Kasumi-1 (cell line): Measurements from ENCODE around the gene APOF.
"Not testable (repeated sequence)": the region's sequence is repeated elsewhere in the genome, so short reads cannot be mapped to it uniquely, and the experiment has no call there.

Experiments
- DNase-seq, 2 experiments: peaks; one replicate each; lab custom pipeline; 2025; lab: John Stamatoyannopoulos, UW

The APOF gene

DNA sequence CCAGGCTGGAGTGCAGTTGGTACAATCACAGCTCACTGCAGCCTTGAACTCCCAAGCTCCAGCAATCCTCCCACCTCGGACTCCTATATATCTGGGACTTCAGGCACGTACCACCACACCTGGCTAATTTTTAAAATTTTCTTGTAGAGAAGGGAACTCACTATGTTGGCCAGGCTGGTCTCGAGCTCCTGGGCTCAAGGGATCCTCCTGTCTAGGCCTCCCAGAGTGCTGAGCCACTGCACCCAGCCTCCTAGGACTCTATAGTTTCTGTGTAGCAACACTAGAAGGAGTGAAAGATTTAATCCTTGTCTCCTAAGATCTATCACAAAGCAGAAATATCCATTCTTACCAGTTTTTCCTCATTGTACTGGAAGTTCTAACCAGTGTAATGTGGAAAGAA, 4.3 kb upstream of the APOF start:
- no peak for DNase-seq

DNA sequence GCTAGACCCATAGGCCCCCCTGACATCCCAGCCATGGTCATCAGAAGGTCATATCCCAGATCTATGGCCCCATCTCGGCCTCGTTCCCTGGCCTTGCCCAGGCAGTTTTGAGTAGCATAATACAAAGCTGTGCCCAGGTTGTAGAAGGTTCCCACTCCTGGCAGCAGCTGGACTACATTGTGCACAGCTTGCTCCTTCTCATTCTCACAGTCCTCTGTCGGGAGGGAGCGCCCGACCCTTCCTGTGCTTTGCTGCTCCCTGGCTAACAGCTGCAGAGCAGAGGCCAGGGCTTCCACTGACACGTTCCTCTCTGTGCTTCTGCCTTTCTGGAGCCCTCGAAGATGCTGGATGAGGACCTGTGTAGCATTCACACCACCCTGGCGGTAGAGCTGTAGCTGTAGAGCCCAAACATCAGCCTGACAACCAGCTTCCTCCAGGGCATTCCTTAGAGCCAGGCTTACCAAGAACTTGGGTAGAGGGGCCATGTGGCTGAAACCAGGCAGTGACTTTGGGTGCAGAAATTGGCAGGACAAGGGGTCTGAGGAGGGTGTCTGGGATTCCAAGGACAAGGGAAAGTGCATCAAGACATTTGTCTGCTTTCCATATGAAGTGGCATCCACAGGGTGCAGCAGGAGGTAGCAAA, 1.0 kb downstream of the APOF start:
- DNase-seq, result no peak

DNA sequence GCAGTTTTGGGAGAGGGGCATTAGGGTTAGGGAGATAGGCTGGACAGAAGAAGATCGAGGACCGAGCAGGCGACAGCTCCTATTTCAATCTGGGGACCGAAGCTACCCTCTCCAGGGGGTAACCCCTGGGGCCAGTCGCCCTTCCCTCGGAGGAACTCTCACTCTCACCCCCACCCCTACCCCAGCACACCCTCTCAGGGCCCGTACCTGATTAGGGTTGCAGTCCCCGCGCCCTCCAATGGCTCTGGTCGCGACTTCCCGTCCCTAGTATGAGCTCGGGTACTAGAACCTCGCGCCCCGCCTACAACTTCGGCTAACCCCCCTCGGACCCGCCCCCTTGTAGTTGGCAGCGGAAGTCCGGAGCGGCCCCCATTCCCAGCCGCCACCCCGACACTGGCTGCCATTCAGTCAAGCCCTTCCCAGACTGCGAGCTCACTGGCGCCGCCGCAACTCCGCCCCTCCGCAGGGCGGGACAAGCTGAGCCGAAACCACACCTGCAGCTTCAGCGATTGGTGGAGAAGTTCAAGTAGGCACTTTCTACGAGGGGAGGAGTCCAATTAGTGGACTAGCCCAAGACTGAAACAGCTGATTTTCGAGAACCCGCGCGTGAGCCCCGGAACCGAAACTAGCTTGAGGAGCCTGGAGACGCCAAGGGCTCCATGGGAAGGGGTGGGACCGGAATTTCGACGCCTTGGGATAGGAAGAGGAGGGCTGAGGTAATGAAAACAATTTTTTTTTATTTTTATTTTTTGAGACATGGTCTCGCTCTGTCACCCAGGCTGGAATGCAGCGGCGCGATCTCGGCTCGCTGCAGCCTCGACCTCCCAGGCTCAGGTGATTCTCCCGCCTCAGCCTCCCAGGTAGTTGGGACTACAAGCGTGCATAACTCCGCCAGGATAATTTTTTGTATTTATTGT, 2.5 kb downstream of the APOF start, which contains the start of gene STAT2:
Gene STAT2, minus strand, starts transcription at position 257 of the 917 bp plus-strand sequence. CDS start 3,536 bp downstream, outside the sequence.
- peak; percentile 100 for DNase-seq

DNA sequence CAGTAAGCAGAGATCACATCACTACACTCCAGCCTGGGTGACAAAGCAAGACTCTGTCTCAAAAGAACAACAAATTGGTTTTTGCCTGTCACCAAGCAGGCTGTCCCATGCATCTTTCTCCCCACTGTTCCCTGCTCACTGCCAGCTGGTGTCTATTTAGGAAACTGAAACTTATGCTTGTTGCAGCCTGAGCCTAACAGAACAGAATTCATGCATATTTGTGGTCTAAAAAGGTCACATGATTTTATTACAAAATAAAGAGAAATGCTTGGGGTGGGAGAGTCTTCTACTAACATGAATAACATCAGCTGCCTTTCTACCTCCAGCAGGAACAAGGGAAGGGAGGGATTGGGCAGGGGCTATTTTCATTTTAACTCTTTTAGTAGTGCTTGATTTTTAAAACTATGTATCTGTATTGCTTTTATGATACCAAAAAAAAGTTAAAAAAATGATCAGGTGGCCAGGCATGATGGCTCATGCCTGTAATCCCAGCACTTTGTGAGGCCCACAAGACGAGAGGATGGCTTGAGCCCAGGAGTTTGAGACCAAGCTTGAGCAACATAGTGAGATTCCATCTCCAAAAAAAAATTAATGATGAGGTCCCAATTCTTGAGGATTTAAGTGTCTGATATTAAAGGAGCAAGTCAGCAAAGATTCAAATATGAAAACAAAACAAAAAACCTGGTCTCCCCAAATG, 3.7 kb downstream of the APOF start:
- DNase-seq, result peak; percentile 45 to 54

DNA sequence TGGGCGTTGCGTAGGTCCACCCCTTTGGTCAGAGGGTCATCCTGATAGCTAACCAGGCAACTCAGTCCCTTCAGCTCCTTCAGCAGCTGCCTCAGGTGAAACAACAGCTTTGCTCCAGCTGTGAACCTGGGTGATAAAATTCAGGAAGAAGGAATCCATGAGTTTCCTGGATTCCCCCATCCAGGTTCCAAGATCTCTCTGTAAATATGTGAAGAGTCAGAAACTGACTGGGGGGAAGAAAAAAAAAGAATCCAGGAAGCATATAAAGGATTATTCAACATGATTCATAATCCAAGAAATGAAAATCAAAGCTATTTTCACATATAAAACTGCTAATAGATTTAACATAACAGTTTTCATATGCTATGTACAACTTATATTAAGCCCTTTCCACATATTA, 11.3 kb downstream of the APOF start:
- no peak for DNase-seq

DNA sequence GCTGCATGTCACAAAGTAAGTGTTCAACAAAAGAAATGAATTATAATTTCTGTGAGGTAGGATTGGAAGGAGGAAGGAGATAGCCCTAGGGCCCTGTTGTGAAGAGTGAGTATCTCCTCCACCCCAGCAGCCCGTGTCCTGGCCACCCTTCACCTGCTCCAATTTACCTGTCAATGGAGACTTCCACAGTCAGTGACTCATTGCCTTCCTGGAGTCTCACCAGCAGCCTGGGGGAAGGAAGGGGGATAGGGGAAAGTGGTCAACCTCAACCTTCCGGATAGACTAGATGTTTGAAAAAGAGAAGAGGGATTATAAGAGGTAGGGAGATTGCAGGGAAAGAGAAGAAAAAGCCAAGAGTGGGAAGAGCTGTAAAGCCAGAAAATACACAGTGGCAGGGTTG, 12.0 kb downstream of the APOF start:
- DNase-seq, result no peak

DNA sequence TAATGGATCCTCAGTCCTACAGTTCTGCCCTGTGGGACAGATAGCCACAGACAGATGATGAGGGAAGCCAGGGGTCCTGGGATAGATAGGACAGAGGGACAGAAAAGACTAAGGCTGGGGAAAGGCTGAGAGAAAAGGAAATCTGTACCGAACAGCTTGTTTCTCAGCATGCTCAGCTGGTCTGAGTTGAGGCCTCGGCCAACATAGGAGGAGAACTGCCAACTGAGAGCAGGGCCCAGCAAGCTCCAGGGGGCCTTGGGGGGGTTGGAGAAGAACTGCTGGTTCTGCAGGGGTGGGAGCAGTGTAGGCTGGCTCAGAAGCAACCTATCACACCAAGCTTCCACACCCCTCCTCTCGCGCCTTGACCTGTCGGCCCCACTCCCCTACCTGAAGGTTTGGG, 13.9 kb downstream of the APOF start:
- no peak for DNase-seq

DNA sequence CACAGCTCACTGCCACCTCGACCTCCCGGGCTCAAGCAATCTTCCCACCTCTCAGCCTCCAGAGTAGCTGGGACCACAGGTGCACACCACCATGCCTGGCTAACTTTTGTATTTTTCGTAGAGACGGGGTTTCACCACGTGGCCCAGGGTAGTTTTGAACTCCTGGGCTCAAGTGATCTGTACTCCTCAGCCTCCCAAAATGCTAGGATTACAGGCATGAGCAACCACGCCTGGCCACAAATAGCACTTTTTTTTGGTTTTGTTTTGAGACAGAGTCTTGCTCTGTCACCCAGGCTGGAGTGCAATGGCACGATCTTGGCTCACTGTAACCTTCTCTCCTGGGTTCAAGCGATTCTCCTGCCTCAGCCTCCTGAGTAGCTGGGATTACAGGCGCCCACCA, 15.4 kb downstream of the APOF start:
- DNase-seq, result not testable (repeated sequence)

DNA sequence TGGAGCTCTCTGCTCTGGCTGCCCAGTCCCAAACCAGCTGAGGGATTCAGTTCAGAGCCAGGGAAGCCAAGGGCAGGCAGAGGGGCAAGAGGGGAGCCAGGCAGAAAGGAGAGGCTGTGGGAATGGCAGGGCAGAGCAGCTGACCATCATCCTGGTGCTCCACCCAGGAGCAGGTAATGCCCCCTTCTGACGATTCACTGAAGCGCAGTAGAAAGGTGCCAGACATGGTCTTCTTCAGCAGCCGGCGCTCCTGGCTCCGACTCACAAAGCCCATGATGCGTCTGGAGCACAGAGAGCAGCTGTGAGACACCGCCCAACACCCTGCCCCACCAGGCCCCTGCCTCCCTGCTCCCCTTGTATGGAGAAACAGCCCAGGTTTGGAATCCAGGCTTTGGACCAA, 16.0 kb downstream of the APOF start:
- no peak for DNase-seq

DNA sequence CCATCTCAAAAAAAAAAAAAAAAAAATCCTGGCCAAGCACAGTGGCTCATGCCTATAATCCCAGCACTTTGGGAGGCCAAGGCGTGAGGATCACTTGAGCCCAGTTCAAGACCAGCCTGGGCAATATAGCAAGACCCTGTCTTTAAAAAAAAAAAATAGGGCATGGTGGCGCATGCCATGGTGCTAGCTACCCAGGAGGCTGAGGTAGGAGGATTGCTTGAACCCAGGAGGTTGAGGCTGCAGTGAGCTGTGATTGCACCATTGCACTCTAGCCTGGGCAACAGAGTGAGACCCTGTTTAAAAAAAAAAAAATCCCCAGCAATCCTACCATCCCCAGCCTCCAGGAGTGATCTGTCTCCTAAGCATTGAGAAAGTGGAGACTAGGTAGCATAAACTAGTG, 20.4 kb downstream of the APOF start:
- DNase-seq, result not testable (repeated sequence)

DNA sequence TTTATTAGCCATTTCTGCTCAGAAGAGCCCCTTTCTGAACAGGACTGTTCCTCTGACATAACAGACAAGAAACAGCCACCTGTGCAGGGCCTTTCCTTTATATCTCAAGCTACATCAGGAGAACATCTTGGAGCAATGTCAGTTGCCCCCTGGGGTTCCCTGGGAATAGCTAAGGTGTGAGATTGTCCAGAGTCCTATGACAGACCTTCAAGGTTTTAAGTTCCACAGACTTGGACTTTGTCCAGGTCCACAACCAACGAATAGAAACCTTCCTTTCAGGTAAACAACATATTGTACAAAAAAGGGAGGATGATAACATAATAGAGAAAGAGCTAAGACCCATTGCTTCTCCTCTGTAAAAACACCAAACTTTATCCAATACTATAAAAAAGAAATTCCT, 21.0 kb downstream of the APOF start:
- no peak for DNase-seq

DNA sequence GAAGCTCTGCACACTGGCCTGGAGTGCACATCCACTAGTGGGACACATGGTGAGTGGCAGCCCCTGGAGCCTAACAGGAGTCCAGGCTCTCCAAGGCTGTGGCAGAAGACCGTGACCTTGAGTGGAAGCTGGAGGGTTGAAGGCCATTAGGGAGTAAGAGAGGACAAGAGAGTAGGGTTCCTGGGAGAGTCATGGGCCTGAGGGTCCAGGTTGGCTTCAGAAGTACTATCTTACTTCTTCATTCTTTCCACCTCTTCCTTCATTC, 23.6 kb downstream of the APOF start:
- DNase-seq, result no peak

DNA sequence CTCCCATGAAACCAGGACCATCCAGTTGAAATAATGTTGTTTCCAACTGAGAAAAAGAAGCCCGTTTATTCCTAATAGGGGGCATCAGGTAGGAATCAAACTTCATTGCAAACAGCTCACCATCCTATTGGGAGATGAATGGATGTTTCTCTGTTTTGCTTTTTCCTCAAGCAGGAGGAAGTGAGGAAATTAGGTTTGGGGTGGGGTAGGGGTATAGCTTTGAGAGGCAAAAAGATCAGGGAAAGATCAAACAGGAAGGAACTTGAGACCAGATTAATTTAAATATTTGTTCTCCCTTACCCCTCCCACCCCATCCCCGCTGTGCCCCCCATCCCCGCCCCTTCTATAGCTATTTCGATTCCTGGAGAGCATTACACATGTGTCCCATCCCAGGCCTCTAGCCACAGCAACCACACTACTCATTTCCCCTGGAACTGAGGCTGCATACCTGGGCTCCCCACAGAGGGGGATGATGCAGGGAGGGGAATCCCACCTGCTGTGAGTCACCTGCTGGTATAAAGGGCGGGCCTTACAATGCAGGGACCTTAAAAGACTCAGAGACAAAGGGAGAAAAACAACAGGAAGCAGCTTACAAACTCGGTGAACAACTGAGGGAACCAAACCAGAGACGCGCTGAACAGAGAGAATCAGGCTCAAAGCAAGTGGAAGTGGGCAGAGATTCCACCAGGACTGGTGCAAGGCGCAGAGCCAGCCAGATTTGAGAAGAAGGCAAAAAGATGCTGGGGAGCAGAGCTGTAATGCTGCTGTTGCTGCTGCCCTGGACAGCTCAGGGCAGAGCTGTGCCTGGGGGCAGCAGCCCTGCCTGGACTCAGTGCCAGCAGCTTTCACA, 24.1 kb downstream of the APOF start, which contains the start of gene IL23A:
Gene IL23A, plus strand, starts transcription at position 577 of the 850 bp plus-strand sequence. Its CDS starts 161 bp downstream, at position 738.
- no peak for DNase-seq

DNA sequence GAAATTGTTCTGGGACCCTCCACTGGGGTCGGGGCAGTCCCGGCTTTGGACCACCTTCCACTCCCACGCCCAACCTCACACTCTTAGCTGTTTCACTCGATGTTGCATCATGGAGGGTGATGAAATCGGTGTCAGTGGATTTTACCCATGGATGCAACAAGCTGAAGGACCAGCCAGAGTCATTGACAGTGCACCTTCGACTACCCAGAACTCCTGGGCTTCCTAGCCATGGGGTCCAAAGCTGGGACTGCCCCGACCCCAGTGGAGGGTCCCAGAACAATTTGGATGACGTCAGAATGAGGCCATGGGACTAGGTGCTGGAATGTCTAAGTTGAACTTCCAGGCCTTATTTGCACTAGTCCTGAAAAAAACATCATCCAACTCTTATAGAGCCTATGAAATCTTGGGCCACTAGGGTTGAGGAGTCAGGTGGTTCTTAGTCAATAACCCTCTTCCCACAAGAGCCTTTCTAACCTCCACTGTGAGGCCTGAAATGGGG, 24.9 kb downstream of the APOF start:
- no peak for DNase-seq

DNA sequence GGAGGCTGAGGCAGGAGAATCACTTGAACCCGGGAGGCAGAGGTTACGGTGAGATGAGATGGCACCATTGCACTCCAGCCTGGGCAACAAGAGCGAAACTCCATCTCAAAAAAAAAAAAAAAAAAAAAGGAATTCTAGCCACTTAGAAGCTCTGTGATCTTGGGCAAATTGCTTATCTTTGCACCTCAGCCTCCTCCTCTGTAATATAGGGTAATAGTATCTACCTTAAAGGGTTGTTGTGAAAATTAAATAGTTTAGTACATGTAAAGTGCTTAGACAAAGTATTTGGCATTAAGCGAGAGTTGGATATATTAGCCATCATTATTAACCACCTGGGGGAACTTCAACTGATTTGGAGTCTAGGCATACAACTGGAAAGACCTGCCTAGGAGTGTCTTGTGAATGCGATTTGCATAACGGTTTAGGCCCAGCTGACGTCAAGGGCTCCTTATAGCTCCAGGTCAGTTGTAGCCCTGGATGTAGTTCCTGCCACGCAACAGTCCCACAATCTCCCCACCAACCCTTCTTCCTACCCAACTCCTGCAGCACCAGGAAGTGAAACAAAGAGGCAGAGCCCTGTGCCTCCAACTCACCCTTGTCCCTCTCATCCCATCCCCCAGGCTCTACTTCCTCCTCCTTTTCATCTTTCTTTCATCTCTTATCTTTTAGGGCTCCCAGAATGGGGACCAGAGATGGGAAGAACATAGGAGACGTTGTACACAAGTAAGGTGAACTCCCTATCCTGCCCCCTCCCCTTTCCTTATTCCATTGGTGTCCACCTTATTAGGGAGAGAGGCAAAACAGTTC, 26.1 kb downstream of the APOF start:
- no peak for DNase-seq

DNA sequence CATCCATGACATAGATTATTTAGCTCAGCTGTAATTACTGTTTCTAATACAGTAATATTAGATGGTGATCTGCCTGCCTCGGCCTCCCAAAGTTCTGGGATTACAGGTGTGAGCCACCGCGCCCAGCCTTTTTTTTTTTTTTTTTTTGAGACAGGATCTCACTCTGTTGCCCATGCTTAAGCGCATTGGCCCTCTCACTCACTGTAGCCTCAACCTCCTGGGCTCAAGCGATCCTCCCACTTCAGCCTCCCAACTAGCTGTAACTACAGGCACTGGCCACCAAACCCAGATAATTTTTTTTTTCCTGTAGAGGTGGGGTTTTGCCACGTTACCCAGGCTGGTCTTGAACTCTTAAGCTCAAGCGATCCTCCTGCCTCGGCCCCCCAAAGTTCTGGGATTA, 27.1 kb downstream of the APOF start:
- not testable (repeated sequence) for DNase-seq

DNA sequence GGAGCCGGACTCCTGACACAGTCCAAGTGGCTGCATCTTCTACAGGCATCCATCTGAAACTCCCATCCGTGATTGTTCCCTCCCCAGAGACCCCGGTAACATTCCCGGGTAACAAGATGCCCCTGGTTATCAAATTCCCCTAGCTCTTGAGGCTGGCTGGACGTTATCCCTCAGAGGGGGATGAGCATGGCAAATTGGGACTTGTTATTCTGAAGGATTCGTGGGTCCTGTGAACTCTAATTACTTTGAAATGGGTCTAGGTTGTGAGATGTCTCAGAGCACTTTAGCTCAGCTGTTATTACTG, 28.2 kb downstream of the APOF start:
- peak in 1 of 2 experiments; percentile 43 for DNase-seq

DNA sequence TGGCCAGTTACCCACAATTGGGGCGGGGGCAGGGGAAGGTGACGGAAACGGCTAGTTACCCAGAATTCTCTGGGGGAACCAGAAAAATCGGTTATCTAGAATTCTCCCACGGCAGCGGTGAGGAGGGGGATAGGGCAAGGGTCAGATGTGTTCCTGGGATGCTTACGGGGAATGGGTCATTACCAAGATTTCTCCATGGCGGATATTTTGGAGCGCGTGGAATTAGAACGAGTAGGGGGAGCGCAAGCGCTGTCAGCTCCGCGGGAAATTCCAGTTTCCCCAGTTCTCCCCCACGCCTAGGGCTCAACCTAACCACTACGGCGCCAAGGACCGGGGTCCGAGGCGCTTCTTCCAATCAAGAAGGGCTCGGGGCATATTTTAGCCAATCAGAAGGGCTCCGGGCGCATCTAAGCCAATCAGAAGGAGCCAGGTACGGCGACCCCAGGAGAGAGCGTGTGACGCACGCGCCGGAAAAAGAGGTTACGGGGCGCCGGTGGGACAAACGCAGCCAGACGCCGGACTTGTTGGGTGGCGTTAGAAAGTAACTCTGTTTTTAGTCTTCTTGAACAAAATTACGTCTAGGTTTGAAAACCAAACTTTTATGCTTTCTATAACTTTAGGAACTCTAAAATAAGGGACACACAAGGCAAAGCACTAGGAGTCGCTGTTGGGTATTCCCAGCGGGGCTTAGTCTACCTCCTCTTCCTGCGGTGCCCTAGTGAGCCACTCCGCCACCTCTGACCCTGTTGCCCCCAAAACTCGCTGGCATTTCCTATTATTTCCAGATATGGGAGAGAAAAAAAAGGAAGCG, 28.8 kb downstream of the APOF start, which contains the start of gene PAN2:
Gene PAN2, minus strand, starts transcription at position 322 of the 811 bp plus-strand sequence. CDS start 906 bp downstream, outside the sequence.
- peak; percentile 98 to 99 for DNase-seq

DNA sequence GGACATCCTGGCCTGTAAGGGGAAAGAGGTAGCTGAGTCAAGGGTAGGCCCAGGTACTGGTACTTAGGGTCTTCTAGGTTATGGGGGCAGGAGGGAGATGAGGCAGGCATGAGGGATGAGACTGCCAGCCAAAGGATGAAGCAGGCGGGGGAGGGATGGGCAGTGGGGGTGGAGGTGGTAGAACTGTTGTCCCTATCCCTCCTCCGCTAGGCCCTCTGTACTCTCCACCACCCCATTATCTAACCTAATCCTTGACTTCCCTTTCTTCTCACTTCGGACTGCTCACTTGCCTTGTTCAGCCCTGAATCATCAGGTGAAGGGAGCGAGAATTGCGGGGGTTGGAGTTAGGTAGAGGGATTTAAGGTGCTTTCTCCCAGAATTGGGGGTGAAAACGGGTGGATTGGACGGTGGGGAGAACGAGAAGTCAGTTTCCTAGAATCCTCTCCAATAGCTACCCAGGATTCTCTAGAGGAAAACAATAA, 29.4 kb downstream of the APOF start:
- DNase-seq, result no peak
